Upper lobe of left lung (tissue), 4 donors: Measurements from ENCODE around the gene SEMA4D.

ENCODE experiments used
- POLR2A ChIP-seq, 4 donors: fragments of 450-650 bp; IDR thresholded peaks; one replicate each; pipeline ENCODE4 v1.5.1; 2016 to 2017; ENCODE audit warnings: antibody characterized with exemption in 4 of 4, mild to moderate bottlenecking in 2 of 4
- TF ChIP-seq, protein P1 (sequence below), 6 experiments: fragments of 450-650 bp in 4 of 6; fragments of 200-600 bp in 2 of 6; sonication (generic) in 2 of 6; IDR thresholded peaks; one replicate each; pipeline ENCODE4 v1.5.1; 2016 to 2019; ENCODE audit warnings: antibody characterized with exemption in 6 of 6

DNA sequence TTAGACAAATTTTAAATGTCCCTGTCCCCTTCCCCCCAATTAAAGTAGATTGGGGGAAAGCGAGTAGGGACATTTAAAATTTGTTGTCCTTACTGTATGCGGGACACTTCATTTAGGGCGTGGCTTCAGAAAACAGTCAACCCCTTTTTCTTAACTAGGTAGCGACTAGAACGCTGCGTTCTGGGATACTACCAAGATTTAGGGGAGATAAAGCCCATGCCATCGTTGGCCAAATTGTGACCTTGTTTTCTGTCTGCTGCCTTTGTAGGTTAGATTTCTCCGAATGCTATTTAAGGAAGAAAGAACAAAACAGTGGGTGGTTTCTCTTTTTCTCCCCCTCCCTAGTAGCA is 185.7 kb downstream of the SEMA4D start:
- TF ChIP-seq, protein P1, sequence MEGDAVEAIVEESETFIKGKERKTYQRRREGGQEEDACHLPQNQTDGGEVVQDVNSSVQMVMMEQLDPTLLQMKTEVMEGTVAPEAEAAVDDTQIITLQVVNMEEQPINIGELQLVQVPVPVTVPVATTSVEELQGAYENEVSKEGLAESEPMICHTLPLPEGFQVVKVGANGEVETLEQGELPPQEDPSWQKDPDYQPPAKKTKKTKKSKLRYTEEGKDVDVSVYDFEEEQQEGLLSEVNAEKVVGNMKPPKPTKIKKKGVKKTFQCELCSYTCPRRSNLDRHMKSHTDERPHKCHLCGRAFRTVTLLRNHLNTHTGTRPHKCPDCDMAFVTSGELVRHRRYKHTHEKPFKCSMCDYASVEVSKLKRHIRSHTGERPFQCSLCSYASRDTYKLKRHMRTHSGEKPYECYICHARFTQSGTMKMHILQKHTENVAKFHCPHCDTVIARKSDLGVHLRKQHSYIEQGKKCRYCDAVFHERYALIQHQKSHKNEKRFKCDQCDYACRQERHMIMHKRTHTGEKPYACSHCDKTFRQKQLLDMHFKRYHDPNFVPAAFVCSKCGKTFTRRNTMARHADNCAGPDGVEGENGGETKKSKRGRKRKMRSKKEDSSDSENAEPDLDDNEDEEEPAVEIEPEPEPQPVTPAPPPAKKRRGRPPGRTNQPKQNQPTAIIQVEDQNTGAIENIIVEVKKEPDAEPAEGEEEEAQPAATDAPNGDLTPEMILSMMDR (IDR thresholded peaks at IDR 0.05) = no peak
- TF ChIP-seq POLR2A (IDR thresholded peaks at IDR 0.05) = no peak
